ENCODE results near the gene PLAC9.

Gene PLAC9

DNA sequence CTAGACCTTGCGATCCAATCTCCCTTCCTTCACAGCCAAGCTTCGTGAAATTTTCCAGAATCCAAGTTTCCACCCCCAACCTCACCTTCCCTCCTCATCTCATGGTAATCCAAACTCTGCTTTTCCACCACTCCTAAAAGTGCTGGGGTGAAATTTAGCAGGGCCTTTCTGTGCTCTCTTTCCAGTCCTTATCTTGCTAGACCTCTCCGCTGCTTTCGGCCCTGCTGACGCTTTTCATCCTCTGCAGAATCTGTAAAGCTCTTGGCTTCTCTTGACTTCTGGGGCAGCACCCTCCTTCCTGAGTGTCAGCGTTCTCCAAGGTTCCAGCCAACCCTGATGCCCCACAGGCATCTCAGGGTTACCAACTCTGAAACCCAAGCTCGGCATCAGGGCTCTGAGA, 7.7 kb downstream of the PLAC9 start:
- DNase-seq: no peak

DNA sequence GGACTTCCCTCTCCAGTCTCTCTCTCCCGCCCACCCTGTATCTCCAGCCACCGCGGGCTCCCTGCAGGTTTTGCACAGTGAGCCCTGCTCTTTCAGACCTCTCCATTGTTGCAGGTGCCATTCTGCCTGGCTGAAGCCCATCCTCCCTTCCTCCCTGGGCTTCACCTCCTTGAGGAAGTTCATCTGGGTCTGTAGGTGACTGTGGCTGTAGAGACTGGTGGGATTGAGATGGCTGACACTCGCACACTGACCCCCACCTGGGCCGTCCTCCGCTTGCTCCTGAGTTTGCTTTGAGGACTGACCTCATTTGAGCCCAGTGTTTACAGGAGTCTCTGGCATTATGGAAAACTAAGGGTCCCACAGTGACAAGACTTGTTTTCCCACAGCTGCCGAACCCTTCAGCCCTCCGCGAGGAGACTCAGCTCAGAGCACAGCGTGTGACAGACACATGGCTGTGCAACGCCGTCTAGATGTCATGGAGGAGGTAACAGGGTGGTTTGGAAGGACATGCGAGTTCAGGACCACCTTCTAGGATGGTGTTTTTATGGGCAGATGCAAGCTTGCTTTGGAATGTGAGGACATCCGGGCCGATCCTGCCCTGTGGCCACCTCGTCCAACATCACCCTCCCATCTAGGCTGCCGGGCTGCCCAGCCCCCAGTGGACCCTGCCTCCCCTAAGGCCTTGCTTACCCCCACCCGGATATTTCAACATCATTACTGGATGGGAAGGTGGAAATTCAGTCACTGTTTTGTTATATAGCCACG, 9.3 kb downstream of the PLAC9 start:
- no peak for DNase-seq

DNA sequence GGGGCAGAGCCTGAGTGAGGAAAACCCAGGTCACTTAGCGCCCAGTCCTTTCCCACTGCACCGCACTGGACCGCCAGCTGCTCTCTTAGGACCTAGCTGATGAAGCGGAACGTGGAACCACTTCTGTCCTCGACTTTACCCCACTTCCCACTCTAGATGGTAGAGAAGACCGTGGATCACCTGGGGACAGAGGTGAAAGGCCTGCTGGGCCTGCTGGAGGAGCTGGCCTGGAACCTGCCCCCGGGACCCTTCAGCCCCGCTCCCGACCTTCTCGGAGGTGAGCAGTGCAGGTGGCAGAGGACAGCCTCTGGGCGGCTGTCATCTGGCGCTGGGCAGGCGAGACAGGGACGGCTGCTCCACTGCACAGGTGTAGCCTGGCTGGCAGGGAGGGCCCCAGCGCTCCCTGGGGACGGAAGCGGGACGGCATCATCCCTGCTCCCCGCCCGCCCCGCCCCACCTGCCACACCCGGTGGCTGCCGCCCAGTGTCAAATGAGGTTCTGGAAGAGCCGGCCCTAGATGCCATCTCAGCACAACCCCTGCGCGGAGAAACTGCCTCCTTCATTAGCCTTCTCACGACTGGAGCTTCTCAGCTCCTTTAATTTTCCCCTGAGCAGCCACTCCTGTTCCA, 11.7 kb downstream of the PLAC9 start:
- no peak for DNase-seq

DNA sequence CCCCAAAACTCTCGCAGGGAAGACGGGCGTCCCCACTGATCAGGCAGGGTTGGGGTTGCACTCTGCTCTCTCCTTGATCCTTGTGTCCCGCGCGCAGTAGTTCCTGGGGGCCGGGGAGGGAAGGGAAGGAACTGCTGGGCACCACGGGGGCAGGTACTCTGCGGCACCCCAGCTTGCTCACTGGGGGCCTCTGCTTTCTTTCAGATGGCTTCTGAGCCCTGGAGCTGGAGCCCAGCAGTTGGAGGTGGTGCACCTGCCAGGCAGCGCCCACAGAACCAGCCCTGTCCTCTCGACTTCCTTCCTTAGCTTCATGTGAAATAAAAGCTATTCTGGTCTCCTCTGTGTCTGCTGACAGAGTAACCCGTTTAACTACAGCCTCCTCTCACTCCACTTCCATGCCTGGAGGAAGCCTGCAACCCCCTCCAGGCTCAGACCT, 12.2 kb downstream of the PLAC9 start:
- no peak for DNase-seq

DNA sequence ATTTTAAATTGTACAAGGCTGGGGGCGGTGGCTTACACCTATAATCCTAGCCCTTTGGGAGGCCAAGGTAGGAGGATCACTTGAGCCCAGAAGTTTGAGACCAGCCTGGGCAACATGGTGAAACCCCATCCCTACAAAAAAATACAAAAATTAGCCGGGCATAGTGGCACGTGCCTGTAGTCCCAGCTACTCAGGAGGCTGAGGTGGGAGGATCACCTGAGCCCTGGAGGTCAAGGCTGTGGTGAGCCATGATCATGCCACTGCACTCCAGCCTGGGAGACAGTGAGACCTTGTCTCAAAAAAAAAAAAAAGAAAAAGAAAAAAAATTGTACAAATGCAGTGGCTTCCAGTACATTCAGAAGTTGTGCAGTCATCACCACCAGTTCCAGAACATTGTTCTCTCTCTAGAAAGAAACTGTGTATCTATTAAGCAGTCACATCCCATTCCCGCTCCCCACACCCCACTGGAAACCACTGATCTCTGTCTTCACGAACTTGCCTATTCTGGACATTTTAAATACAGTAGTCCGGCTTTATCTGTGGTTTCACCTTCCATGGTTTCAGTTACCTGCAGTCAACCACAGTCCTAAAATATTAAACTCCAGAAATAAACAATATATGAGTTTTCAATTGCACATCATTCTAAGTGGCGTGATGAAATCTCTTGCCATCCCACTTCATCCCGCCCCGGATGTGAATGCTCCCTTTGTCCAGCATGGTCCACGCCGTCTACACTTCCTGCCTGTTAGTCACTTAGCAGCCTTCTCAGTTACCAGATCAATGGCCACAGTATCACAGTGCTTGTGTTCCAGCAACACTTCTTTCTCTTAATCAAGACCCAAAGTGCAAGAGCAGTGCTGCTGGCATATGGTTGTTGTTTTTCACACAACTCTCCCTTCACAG, 13.1 kb downstream of the PLAC9 start:
- DNase-seq: peak; percentile 59

DNA sequence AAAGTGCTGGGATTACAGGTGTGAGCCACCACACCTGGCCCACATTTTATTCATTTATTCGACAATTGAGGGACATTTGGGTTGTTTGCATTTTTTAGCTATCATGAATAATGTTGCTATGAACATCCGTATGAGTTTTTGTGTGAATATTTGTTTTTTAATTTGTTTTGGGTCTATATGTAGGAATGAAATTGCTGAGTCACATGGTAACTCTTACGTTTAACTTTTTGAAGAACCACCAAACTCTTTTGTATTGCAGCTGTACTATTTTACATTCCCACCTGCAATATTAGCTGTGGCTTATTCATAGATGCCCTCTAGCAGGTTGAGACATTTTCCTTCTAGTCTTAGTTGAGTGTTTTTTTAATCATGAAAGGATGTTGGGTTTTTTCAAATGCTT, 14.4 kb downstream of the PLAC9 start:
- no peak for DNase-seq

DNA sequence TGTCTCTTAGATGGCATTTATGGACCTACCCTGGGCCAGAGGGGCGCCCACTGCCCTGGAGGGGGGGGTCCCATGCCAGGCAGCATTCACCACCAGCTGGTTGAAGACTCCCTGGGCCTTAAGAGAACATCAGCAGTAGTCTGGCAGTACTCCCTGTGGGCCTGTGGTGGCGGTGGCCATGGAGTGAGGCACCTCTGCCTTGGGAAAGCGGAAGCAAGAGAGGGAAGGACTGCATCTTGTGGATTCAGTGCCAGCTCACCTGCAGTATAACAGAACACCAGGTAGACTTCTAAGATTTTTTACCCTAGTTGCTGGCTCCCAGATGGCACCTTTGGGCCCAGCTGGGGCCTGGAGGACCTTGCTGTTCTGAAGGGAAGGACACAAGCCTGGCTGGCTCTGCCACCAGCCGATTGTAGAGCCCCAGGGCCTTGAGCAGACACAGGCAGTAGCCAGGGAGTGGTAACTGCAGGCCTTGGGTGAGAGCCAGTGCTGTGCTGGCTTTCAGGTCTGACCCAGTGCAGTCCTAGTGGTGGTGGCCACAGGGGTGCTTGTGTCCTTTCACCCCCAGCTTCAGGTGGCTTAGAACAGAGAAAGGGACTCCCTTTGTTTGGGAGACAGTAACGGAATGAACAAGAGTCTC, 15.8 kb downstream of the PLAC9 start:
- no peak for DNase-seq

DNA sequence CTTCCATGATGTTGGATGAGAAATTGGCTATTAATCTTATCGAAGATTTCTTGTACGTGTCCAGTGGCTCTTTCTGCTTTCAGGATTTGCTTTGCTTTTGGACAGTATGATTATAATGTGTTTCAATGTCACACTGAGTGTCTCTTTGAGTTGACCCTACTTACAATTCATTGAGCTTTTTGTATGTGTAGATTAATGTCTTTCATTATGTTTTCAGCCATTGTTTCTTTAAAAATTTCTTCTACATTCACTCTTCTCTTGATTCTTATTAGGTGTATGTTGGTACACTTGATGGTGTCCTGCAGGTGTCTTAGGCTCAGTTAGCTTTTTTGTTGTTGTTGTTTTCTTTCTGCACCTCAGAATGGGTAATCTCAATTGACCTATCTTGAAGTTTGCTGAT, 16.6 kb downstream of the PLAC9 start:
- no peak for DNase-seq

DNA sequence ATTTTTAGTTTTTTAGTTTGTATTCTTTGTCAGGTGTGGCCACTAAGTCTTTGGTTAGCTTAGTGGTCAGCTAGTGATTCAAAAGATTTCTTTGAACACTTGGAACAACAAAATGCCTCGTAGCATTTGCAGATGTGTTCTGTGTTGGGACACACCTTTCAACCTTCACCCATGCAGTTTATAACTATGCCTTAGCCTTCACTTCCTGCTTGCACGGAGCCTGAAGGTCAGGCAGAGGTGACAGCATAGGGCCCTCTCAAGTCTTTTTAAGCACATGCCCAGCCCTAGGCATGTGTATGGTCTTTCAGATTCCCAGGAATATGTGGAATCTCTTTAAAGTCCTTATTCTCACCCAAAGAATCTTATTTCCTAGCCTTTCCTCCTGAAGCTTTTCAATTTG, 17.6 kb downstream of the PLAC9 start:
- no peak for DNase-seq

DNA sequence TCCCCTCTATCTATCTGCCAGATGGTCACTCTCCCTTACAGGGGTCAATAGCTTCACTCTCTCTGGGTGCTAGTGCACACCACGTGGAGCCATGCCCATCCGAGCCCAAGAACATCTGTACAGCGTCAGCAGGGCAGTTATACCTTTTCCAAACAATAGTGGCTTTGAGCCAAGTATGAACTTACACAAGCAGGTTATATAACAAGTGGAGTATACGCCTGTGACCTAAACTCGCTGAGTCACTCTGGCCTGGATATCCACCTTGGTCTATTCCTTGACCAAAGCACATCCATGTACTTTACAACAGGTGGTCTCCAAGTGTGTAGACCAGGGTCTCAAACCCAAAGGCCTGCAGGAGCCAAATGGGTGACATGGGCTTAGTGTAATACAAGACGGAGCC, 20.3 kb downstream of the PLAC9 start:
- no peak for DNase-seq

DNA sequence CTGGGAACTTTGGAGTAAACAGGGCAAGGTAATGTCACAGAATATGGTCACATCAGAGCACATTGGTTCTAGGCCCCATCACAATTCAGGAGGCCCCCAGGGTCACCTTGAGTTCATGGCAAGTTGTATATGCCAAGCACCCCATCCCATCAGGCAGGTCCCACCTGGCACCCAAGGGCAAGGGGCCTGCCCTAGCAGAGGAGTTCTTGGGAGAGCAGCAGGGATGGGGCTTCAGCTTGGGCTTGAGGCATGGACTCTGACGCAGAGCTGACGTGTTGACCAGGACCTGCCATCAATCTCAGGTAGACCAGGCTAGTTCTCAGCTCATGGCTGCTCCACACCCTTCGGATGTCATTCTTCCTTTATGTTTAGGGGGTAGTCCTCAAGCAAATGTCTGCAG, 20.9 kb downstream of the PLAC9 start:
- no peak for DNase-seq

DNA sequence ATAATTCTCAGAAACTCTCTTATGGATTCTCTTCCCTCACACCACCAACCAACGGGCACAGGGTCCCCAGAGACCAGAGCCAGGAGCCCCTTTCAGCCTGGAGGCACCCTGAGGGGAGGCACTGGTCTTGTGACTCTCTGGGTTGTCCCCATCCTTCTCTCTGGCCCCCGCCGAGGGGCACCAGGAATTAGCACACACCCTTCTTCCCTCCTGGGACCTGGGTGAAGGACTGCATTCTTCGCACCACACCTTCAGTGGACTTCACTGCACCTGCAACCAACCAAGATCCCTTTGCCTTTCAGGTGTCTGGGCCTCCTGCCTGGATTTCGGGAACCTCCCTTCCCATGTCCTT, 22.1 kb downstream of the PLAC9 start:
- DNase-seq: no peak

DNA sequence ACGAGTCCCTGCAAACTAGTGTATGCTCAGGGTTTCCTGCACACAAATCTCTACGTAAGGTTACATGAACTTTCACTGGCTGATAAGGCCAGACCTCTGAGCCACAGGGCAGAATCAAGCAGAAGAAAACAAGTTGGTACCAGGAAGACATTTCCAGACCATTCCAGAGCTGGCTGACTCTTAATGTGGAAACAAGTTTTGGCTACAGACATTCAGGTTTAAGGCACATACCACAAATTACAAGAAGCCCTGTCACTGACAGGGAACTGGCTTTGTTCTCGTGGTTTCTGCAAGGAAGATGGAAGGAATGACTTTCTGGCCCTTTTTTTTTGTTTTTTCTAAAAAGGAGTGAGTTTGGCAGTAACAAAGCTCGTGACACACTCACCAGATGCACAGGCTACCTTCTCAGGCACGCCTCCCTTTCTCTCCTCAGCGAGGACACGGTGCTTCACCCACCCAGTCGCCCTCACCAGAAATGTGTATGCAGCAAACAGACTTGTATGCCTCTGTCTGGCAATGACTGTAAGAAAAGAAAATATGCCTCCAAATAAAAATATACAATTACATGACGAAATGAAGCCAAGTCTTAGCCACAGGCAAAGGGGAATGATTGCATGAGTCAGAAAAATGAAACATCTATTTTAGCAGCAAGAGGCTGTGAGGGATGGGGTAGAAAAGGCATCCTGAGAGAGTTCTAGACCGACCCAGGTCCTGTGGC, 22.6 kb downstream of the PLAC9 start:
- peak; percentile 96 for DNase-seq

DNA sequence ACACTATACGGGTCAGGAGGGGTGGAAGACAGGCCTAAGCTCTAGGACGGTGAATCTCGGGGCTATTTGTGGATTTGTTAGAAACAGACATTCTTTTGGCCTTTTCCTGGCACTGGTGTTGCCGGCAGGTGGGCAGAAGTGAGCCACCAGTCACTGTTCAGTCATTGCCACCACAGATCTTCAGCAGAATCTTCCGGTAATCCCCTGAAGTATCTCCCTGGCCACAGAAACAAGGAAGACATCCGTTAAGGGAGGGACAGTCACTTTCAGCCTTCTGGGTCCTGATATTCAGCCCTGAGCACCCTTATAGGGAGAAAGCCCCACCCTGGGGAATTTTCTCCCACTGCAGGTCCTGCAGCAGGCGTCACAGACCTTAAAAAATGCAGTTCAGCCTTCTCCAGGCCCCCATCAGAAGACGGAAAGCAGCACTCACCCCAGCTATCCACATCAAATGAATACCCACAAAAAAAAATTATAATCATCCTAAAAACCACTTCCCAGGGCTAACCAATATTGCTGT, 23.2 kb downstream of the PLAC9 start:
- no peak for DNase-seq

DNA sequence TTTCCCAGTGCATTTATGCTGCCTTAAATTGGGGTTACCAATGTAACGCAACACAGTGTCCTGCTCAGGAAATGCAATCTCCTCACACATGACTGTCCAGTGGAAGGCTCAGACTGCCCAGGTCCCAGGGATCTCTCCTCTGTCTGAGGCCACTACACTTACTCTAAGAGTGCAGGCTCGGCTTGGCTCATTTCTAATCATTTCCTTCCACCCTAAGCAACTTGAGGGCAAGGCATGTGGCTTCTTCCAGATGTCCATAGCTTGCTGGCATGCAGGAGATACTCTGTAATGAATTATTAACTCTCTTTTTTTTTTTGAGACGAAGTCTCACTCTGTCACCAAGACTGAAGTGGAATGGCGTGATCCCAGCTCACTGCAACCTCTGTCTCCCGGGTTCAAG, 23.7 kb downstream of the PLAC9 start:
- no peak for DNase-seq

DNA sequence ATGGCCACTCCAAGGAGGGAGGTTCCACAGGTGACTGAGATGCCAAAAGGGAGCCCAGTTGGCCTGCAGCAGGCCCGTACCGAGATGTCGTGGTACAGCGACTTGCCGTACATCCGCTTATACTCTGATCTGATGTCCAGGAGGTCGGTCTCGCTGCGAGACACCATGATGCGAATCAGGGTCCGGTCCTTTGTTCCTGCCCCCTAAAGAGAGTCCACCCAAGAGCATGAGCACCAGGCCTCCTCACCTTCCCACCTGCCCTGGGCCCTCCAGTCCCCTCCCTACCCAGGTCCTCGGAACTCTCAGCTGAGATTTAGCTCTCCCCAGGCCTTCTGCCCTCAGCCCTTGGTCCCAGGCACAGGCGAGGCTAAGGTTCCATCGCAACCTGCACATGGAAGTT, 25.0 kb downstream of the PLAC9 start:
- DNase-seq: no peak

DNA sequence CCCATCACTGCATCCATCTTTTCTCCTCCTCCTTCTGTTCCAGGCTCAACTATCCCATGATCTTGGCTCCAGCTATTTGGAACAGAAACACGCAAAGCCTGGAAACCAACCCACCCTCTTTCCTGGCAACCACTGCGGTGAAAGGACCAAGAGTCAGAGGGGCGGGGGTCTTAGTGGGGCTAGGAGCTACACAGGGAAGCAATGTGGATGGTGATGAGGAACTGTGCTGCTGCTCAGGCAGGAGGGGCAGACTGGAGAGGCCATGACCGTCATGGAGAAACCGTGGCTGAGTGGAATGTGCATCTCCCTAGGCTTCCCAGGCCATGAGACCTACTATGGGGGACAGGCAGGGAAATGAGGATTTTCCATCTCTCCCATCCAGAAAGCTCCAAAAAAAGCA, 25.6 kb downstream of the PLAC9 start:
- DNase-seq: no peak

DNA sequence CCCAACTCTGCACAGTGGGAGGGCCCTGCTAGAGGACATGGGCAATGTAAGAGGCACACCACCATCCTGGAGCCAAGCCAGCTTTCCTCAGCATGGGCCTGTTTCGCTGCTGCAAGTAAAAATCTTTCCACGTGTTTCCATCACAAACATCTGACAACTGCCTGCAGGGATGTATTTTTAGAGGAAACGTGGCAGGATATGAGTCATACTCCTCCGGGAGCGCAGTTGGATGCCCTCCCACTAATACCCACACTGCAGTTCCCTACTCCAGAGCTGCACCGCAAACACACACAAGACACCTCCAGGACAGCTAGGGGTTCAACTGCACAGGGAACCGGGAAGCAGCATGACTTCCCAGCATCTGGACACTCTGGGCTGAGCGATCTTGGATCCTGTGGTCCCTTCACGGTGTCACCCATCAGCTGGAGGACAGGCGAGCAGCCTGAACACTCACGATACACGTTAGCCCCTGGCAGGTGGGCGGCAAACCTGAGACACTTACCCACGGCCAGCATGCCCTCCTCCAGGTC, 26.1 kb downstream of the PLAC9 start:
- DNase-seq: peak; percentile 99

DNA sequence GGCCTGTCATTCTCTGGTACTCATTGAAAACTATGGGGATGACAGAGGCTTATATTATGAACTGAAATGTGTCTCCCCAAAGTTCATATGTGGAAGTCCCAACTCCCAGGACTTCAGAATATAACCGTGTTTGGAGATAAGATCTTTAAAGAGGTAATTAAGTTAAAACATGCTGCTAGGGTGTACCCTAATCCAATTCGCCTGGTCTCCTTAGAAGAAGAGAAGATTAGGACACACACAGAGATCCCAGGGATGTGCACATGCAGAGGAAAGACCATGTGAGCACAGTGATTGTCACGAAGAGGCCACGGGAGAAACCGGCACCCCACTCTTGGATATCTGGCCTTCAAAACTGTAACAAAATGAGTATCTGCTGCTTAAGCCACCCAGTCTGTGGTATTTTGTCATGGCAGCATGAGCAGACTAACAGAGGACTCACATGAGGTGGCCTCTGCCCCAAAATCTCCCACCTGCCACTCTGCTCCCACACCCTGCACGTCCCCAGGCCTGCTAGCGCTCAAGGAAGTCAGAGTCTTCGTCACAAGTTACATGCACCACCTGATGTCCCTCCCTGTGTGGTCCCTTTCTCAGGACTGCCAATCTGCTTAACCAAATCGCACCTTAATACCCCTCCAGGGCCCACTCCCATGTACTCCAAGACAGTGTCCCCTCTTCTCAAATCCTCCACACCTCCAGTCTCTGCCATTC, 26.8 kb downstream of the PLAC9 start:
- no peak for DNase-seq

DNA sequence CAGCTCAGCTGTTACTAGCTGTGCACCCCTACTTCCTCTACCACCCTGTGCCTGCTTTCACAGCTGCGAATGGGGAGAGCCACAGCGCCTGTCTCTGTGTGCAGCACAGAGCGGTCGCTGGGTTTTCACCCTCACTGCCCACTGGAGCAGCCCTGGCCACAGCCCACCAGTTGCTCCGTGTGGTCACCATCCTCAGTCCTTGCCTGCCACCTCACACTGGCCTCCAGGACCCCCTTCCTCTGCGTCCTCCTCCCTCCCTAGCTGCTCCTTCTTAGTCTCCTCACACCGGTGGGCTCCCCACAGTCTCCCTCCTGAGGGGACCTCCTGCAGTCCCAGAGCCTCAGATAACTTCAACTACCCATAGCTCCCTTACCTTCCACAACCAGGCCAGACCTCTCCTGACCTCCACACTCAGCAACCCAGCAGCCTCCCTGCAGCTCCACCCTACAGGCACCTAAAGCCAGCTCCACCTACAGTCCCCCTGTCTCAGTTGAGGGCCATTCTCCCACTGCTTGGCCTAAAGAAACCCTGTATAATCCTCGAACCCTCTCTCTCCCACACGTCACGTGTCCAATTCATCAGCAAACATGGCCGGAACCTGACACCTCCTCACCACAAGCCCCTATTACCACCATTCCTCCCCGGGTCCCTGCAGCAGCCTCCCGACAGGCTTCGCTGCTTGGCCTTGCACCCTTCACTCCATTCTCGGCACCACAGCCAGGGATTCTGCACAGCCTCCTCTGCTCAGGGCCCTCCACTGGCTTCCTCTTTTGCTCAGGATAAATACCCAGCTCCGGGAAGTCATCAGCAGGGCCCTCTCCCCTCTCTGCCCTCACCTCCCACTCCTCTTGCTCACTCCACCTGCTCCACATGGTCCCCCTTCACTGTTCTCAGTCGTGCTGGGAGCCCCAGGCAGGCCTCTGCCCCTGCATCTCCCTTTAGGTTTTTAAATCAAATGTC, 28.1 kb downstream of the PLAC9 start:
- no peak for DNase-seq

All from fibroblast of upper back skin (primary cell).